Activated CD4-positive, alpha-beta T cell treated with anti-CD3 and anti-CD28 coated beads for 1 hour (primary cell): Measurements from ENCODE around the gene TGFBR1.

Experiments used
- DNase-seq: peaks from one replicate; pipeline ENCODE4 v3.0.0-alpha.2; 2020

Gene TGFBR1

DNA sequence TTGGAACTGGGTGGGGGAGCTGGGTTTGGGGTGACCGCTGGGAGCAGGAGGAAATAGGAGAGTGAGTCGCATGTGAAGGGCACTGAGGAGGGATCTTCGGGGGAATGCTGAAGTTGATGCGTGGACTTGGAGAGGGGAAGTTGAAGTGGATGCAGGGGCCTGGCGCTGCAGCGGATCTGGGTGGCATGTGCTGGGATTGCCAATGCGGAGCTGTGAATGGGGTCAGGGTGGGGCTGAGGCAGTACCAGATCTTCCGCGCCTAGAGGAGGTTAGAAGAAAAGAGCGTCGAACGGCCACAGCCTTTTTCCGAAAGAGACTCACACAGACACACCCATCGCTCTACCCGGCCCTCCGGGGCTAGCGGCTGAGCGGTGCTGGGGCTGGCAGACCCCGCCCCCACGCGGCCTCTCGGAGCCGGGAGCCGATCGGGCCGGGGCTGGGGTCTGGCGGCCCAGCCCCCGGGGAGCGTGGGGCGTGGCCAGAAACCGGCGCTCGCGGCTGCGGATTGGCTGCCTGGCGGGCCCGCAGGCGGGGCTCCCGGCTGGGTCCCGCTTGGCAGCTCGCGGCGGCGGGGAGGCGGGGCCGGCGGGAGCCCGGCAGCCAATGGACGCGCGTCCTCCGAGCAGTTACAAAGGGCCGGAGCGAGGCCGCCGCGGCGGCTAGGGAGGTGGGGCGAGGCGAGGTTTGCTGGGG is at the start of gene TGFBR1:
TSS of gene TGFBR1 (plus strand) at position 655 of the 693 bp plus-strand sequence. CDS start 93 bp downstream, outside the sequence.
- DNase-seq = peak; percentile 87

DNA sequence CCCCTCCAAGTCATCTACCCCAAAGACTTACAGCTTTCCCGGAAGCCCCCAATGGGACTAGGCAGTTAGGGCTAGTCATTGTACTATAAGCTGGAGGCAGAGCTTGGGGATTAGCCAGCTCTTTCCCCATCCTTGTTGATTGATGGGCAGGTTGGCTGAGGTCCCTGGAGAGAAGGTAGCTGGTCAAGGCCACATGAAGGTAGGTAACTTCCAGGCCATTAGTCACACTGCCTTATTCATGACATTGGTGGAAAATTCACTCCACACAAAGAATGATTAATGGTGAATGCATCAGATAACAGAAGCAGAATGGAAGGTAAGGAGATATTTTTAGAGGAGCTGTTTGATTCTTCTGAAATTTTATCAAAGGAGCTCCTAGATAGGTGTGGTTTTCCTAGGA is 49.5 kb upstream of the TGFBR1 start:
- no peak for DNase-seq

DNA sequence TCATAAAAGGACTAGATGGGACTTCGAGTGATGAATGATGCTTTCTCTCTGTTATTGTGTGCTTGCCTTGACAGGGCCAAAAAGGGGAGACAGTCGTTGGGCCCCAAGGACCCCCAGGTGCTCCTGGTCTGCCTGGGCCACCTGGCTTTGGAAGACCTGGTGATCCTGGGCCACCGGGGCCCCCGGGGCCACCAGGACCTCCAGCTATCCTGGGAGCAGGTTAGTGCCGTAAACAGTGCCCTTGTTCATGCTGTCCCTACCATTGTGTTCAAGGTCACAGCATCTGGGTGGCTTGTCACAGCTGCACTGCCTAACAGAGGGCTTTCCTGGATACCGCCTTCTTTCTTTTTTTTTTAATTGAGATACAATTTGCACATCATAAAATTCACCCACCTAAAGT is 48.7 kb upstream of the TGFBR1 start:
- DNase-seq = no peak

DNA sequence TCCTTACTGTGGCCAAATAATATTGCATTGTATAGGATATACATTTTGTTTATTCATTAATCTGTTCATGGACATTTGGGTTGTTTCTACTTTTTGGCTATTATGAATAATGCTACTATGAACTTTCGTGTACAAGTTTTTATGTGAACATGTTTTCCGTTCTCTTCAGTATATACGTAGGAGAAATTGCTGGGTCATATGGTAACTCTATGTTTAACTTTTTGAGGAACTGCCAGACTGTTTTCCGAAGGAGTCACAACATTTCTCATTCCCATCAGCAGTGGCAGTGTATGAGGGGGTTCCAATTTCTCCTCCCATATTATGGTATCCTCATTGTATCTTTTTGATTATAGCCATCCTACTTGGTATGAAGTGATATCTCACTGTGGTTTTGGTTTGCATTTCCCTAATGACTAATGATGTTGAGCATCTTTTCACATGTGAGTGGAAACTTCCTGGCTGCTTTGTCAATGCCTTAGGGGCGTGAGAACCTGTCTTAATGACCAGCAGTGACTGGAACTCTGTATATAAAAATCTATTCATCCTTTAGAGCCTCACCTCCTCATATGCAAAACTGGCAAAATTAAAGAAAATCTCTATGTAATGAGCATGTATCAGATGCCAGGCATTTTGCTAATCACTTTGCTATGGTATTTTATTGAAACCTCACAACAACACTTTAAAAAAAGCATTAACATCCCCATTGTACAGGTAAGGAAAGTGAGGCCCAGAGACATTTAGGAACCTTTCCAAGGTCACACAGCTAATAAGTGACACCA is 47.8 kb upstream of the TGFBR1 start:
- DNase-seq = no peak

DNA sequence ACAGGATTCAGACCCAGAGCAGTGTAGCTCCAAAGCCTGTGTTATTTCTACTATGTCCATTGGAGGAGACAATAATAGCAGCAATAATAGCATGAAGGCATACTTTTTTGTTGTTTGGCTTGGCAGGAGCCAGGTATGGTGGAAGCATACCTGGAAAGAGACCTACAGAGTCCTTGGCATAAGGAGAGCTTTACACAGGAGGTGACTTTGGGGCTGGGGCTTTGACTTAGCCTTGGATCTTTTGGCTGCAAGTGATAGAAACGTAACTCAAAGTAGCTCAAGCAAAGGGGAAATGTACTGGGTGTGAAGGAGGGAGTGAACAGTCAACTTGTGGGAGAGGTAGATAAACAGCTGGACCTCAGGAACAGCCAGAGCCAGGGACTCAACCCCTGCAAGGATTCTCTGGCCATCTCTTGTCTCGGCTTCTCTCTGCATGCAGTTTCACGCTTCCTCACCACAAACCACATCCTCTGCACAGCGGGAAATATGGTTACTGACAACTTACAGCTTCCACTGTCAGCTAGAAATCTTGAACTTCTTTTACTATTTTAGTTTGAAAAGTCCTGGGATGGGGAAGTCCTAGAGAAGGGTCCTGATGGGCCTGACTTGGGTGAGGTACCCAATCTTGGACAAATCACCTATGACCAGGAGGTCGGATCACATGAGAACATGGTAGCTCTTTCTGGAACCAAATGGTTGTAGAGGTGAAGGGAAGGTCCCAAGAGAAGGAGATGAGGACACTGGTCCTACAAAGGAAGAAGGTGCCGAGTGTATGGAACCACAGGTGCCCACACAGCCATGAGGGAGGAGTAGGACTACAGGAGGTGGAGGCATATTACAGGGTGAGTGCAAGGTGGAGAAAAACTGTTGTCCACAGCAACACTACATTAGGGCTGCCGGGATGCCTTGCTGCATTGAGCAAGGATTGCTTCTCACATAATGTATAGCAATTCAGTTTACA is 47.0 kb upstream of the TGFBR1 start:
- peak; percentile 39 for DNase-seq

DNA sequence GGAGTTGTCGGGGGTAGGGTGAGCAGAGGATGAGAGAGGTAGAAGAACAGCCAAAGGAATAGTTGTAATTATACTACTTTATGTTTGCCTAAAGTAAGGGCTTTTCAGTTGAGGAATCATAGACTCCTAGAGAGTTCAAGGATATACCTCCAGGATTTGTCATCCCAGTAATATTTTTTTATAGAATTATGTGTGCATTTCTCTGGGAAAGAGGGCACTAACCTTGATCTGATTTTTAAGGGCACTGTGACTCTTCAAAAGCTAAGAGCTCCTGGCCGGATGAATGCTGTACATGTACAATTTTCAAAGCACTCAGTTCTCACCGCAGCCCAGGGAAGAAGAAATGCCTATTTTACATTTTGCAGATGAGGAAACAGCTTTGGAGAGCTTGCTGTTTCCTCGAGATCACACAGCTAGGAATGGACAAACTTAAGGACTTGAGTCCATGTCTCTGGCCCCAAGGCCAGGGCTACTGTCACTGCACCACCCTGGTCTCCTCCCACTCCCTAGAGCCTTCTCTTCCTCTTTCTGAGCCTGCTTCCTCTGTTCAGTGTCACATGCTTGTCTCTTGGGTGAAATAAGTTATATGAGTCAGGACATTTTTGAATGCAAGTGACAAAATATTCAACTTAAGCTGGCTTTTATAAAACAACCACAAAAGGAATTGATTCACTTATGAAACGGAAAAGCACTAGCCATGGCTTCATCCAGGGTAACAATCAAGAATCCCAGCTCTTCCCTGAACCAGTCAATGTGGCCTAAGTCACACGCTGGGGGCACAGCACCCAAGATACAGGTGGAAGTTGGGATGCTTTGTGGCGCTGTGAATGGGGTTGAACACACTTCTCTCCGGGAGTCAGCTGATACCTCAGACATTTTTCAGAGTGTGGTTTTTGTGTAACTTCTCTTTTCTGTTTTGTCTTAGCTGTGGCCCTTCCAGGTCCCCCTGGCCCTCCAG is 45.7 kb upstream of the TGFBR1 start:
- no peak for DNase-seq

DNA sequence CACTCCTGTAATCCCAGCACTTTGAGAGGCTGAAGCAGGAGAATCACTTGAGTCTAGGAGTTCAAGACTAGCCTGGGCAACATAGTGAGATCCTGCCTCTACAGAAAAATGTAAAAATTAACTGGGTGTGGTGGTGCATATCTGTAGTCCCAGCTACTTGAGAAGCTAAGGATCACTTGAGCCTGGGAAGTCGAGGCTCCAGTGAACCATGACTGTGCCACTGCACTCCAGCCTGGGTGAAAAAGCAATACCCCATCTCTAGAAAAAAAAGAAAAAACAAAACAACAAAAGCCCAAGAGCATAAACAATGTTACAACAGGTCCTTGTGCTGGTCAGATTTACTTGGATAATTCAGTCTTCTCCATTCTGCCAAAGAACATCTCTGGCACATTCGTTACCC is 44.3 kb upstream of the TGFBR1 start:
- DNase-seq = no peak

DNA sequence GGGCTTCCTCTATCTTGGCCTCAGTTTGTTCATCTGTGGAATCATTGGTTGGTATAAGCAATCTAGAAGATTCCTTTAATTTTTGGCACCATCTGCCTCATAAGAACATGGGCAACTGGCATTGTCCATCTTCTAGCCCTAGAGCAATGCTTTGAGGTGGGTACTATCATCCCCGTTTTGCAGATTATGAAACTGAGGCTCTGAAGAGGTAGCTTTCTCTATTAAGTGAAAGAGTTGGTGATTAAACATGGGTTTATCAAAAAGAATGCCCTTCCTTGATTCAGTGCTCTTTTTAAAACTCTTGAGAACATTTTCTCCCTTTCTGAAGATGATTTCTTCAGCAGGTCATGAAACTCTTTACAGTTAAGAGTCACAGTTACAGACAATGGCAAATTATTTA is 42.4 kb upstream of the TGFBR1 start:
- no peak for DNase-seq

DNA sequence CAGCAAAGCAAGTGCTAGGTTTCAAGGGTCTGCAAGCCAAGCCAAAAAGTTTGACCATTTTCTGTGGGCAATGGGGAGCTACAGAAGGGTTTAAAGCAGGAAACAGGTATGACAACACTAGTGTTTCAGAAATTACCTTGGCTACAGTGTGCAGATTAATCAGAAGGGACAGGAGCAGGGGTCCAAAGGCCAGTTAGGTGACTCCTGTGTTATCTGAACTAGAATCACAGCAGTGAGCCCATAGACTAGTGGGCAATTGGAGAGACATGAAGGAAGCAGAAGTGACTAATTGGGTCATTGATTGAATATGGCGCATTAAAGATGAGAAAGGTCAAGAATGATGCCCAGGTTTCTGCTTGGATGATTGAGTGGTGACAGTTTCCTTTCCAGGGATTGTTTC is 41.4 kb upstream of the TGFBR1 start:
- no peak for DNase-seq

DNA sequence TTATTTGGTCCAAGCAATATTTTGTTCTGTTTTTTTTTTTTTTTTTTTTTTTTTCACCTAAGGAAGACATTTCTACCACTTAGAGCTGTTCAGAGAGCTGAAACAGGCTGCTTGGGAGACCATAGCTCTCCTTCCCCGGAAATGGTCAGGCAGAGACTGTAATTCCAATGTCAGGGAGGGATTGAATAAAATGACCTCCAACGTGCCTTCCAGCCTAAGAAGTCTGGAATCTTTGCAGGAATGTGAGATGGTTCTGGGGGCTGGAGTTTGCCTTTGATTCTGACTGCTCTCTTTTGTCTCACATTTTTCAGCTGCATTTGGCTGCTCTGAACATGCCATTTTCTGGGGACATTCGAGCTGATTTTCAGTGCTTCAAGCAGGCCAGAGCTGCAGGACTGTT is 38.3 kb upstream of the TGFBR1 start:
- DNase-seq = no peak

DNA sequence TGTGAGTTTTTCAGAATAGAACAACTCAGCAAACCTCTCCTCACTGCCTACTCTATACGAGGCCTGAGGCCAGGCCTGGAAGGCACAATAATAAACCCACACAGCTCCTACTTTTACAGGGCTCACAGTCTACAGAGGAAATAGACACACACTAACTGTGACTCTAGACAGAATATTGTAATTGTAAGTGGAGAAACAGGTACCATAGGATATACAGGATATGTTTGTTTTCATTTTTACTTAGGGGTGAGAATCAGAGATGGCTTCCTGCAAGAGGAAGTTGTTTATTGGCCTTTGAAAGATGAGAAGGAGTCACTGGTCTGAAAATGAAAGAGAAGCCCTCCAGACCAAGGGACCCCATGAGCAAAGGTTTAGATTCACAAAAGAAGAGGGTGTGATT is 35.8 kb upstream of the TGFBR1 start:
- DNase-seq = no peak

DNA sequence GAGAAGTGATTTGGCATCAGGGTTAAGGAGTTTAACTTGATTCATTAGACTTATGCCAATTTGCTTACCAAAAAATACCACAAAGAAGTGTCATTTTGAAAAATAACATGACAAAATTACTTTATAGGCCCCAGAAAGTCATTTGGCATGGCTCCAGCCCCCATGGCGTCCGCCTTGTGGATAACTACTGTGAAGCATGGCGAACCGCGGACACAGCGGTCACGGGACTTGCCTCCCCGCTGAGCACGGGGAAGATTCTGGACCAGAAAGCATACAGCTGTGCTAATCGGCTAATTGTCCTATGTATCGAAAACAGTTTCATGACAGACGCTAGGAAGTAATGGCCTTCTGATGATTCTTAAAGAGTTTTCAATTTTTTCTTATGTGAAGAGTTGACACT is 35.4 kb upstream of the TGFBR1 start:
- DNase-seq = no peak

DNA sequence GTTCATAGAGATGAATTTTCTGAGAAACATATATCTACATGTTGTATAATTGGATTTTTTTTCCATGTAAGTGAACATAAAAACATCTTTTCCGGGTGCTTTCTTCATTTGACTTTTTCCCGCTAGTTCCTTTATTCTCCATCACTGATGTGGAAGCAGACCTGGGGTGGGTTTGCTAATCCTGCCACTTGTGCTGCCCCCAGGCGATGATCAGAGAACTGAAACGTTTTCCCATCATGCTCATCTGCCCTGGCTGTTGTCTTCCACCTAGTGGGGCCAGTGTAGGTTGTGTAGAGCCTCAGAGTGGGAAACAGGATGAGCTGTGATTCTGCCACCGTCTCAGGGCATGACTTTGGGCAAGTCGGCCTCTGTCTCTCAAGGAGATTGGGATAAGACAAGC is 34.2 kb upstream of the TGFBR1 start:
- DNase-seq = no peak

DNA sequence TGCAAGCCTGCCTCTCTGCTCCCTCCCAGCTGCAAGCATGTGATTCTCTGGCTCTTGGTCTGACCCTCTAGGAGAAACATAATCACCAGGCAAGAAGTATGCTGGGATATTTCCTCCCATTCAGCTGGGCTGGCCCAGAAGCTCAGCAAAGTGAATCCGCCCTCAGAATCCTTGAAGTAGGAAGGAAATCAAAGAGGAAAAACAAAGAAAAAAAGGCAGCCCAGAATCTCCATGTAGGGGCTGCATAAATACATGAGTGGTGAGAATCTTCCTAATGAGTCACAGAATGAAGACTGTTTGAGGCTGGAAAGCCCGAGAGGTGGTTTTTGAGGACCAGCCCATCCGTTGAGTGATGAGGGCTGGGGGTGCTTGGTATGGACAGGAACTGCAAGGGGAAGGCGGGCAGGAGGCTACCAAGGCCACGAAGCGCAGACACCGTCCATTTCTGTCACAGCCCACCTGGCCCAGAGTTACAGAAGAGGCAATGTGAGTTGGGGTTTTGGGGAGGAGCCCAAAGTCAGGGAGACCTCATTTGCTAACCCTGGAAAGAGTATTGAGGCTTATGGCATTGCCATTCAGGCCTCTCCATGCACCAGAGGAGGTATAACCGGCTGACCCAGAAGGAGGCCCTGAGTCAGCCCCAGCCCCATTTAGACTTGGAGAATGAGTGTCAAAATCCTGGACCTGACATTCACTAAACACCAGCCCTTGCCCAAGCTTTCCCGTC is 33.4 kb upstream of the TGFBR1 start:
- DNase-seq = no peak

DNA sequence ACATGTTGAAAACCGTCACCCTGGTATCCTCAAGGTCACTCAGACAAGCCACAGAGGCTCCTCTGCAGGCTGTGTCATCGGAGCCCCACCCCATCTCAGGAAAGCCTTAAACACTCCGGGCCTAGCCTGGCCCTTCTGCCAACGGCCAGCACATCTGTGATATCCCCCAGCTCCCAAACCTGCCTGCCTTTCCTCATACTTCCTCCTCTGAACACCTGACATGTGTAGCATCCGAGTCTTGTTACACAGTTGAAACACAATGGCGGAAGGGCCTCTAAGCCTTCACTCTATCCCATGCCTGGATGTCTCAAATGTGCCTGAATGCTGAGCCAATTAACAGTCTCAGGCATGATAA is 32.9 kb upstream of the TGFBR1 start:
- DNase-seq = no peak

DNA sequence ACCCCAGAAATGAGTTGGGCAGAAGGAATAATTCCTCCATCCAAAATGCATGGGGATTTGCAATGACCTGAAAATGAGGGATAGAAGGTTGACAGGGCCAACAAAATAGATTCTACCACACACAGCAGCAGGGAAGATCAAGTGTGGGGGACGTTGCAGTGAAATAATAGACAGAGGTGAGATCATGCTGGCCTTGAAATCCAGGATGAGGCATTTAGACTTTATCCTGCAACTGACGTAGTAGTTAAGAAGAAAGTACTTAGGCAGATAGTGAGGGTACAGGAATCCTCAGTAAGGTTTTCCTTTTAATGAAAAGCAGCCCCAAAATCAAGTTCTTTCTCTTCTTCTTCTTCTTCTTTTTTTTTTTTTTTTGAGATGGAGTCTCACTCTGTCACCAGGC is 31.6 kb upstream of the TGFBR1 start:
- no peak for DNase-seq

DNA sequence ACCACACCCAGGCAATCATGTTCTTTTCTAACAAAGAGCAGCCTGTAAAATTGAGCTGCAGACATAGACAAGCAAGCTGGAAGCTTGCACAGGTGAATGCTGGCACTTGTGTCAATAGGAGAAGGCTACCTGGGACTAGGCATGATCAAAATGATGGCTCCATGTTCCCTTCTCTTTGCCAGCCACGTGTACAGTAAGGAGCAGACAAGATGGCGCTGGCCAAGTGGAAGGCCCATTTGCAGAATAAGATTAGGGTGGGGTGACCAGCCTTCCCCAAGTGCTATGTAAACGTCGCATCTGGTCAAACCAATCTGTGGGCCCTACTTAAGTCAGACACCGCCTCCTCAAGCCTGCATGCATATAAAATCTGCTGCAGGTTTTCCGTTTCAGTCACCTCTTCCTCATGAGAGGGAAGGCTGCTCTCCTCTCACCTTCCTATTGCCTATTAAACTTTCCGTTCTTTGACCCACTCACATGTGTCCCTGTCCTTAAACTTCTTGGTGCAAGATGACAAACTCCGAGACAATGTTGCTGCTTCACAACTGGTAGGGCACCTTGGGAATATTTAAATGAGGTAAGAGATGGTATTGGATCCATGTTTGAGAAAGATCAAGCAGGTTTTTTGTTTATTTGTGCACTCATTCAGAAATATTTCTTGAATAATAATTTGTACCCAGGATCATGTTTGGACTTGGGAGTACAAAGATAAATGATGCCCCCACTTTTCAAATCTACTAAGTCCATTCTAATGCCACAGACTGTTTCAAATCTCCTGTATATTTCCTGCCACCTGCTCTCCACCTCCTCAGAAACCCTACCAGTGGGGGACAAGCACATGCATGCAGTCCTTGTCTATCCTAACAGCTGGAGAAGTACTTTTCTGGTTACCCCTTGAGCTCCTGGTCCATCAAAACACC is 30.7 kb upstream of the TGFBR1 start:
- DNase-seq = no peak

DNA sequence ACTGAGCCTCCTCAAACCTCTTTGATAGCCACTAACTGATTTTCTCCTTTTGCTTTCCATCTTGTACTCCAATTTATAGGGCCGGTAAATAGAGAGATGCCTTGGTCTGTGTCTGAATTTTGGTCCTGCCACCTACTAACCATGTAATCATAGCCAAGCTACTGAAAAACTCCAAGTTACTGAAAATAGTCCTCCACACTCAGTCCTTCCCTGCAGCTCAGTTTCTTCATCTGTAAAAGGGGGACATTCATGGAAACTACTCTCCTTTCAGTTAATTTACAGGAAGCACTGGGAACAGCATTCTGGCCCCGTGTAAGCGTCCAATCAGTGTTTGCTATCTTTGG is 30.0 kb upstream of the TGFBR1 start:
- DNase-seq = no peak

DNA sequence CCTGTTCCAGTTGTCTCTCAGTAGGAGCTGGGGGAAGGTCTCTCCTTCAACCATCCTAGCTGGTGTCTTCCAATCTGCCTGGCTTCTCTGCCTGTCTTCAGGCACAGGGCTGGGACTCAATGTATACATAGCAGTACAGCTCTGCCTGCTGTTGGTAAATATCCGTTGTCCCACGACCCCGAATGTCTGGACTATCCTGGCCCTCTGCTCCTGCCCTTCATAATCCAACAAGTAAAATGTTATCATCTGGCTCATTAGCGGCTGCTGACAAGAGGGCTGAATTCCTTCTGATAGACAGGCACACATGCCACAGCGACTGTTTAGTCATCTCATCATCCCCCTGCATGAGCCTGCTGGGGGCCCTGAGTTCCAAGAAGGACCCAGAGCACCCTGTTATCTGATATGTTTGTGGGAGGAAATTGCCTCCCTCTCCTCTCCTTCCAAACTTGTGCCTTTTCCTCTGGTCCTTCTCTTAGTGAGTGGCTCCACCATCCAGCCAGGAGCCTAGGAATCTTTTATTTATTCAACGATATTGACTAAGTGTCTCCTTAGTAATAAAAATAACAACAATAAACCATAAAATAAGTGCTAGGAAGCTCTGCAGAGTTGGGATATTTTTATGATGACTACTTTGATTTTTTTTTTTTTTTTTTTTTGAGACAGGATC is 29.5 kb upstream of the TGFBR1 start:
- no peak for DNase-seq

DNA sequence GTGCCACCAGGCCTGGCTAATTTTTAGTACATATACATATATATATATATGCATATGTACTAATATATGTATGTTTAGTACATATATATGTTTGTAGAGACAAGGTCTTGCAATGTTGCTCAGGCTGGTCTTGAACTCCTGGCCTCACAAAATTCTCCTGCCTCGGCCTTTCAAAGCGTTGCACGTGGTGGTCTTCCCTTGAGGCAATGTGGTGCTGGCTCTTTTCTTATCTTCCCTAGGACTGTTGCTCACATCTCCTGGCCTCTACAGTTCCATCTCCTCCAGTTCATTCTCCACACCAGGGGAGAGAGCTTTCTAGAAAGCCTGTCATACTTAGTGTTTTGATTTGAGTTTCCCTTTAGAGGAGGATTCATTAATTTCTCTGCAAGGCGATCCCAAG is 28.9 kb upstream of the TGFBR1 start:
- DNase-seq = no peak
